Measurements from ENCODE around the gene AIPL1. TPM values are rescaled to one million over a fixed set of nuclear protein-coding genes. Genes with fewer than 3 reads are reported as not detected.

AIPL1 gene
- total RNA-seq, 1 donor from 2014 or later, result not detected

GRCh38 chr17:6455321-6455705 lies 20.4 kb upstream of the AIPL1 start:
- no peak for TF ChIP-seq CTCF (conservative IDR thresholded peaks at IDR 0.05; ENCODE audit: low read depth, low read length)
- H3K4me3 ChIP-seq (ENCODE audit: low read depth, low read length), result peak overlapping the region; percentile 27
- no peak for DNase-seq (ENCODE audit: low read depth)

- no peak for DNase-seq (ENCODE audit: low read depth)
- H3K4me3 ChIP-seq (ENCODE audit: low read depth, low read length), result peak overlapping the region; percentile 27
- no peak for TF ChIP-seq CTCF (conservative IDR thresholded peaks at IDR 0.05; ENCODE audit: low read depth, low read length)
These were observed 19.8 kb upstream of the AIPL1 start for GRCh38 chr17:6454495-6455320.

GRCh38 chr17:6453279-6454024 lies 18.5 kb upstream of the AIPL1 start:
- TF ChIP-seq CTCF (conservative IDR thresholded peaks at IDR 0.05; ENCODE audit: low read depth, low read length), result no peak
- no peak overlapping the region for H3K4me3 ChIP-seq (ENCODE audit: low read depth, low read length)
- DNase-seq (ENCODE audit: low read depth), result no peak

- no peak overlapping the region for H3K4me3 ChIP-seq (ENCODE audit: low read depth, low read length)
- DNase-seq (ENCODE audit: low read depth), result no peak
These were observed 17.7 kb upstream of the AIPL1 start for GRCh38 chr17:6452471-6453266.

GRCh38 chr17:6450926-6451832 lies 16.3 kb upstream of the AIPL1 start:
- no peak for DNase-seq (ENCODE audit: low read depth)
- no peak overlapping the region for H3K4me3 ChIP-seq (ENCODE audit: low read depth, low read length)
- TF ChIP-seq CTCF (conservative IDR thresholded peaks at IDR 0.05; ENCODE audit: low read depth, low read length), result no peak

More at GRCh38 chr17:6452471-6453266, 17.7 kb upstream of the AIPL1 start:
- TF ChIP-seq CTCF (conservative IDR thresholded peaks at IDR 0.05; ENCODE audit: low read depth, low read length), result no peak

- no peak for TF ChIP-seq CTCF (conservative IDR thresholded peaks at IDR 0.05; ENCODE audit: low read depth, low read length)
- DNase-seq (ENCODE audit: low read depth), result no peak
- H3K4me3 ChIP-seq (ENCODE audit: low read depth, low read length), result no peak overlapping the region
These were observed 14.4 kb upstream of the AIPL1 start for GRCh38 chr17:6449307-6449706.
